Measurements from ENCODE around the gene FOXN1. TPM values are rescaled to one million over a fixed set of nuclear protein-coding genes. Genes with fewer than 3 reads are reported as not detected.

Gene FOXN1
- total and polyA plus RNA-seq, 2 of the 13 experiments (the other 11 are each of a cell fraction or from before 2014, with no cell fraction given): 0.01 TPM; not detected in 1

DNA sequence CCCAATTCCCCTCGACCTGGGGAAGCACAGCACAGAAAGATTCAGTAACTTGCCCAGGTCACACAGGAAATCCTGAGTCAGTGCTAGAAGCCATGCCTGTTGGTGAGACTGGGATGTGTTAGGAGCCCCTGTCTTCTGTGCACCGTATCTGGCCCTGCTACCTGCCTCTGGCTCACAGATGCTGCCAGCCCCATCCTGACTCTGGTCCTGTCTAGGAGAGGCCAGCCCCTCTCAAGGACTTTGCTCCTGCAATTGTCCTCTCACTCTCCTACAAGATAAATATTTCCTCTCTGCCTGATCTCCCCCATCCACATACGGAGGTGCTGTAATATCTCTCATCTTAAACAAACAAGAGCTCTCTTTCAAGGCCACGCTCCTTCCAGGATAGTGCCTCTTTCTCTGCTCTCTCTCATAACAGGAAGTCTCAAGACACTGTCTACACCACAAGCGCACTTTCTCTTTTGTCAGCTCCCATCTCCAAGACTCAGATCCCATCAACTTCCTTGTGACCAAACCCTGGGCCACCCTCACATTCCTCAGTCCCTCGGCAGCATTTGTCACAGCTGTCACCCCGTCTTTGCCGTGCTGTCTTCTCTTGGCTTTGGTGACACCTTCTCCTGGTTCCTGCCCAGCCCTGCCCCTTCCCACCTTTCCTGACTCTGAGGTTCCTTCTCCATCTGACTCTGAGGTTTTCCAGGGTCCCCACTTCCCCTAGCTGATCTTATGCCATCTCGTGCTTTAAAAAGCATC is 30.8 kb upstream of the FOXN1 start (continued):
- TF ChIP-seq, protein P1, sequence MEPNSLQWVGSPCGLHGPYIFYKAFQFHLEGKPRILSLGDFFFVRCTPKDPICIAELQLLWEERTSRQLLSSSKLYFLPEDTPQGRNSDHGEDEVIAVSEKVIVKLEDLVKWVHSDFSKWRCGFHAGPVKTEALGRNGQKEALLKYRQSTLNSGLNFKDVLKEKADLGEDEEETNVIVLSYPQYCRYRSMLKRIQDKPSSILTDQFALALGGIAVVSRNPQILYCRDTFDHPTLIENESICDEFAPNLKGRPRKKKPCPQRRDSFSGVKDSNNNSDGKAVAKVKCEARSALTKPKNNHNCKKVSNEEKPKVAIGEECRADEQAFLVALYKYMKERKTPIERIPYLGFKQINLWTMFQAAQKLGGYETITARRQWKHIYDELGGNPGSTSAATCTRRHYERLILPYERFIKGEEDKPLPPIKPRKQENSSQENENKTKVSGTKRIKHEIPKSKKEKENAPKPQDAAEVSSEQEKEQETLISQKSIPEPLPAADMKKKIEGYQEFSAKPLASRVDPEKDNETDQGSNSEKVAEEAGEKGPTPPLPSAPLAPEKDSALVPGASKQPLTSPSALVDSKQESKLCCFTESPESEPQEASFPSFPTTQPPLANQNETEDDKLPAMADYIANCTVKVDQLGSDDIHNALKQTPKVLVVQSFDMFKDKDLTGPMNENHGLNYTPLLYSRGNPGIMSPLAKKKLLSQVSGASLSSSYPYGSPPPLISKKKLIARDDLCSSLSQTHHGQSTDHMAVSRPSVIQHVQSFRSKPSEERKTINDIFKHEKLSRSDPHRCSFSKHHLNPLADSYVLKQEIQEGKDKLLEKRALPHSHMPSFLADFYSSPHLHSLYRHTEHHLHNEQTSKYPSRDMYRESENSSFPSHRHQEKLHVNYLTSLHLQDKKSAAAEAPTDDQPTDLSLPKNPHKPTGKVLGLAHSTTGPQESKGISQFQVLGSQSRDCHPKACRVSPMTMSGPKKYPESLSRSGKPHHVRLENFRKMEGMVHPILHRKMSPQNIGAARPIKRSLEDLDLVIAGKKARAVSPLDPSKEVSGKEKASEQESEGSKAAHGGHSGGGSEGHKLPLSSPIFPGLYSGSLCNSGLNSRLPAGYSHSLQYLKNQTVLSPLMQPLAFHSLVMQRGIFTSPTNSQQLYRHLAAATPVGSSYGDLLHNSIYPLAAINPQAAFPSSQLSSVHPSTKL (CRISPR knock-in tag; IDR thresholded peaks at IDR 0.05): peak; percentile 80
- TF ChIP-seq SOX13 (IDR thresholded peaks at IDR 0.05) (no peak), SOX13 (CRISPR knock-in tag; conservative IDR thresholded peaks at IDR 0.05 in 1 of 2, IDR thresholded peaks at IDR 0.05 in 1 of 2) (peak in 1 of 2 experiments; percentile 65; a peak in 1 of 4 replicates), RCOR2 (CRISPR knock-in tag; IDR thresholded peaks at IDR 0.05) (0 out of 2 replicates have a peak, but pooled peaks have one; percentile 48), ELF3 (CRISPR knock-in tag; IDR thresholded peaks at IDR 0.05) (peak; percentile 40; the same call in 1 of the 2 replicates), ZNF878 (CRISPR knock-in tag; IDR thresholded peaks at IDR 0.05) (no peak), SALL1 (CRISPR knock-in tag; IDR thresholded peaks at IDR 0.05) (peak; percentile 52), RARA (CRISPR knock-in tag; IDR thresholded peaks at IDR 0.05) (peak; percentile 43; the same call in 1 of the 2 replicates), RAD51 (IDR thresholded peaks at IDR 0.05; ENCODE audit: borderline replicate concordance) (no peak), TARDBP (CRISPR knock-in tag; IDR thresholded peaks at IDR 0.05) (peak; percentile 29; the same call in 1 of the 2 replicates), ZFX (CRISPR knock-in tag; IDR thresholded peaks at IDR 0.05; ENCODE audit: low read depth) (0 out of 2 replicates have a peak, but pooled peaks have one; percentile 16), SOX5 (CRISPR knock-in tag; IDR thresholded peaks at IDR 0.05; ENCODE audit: borderline replicate concordance) (0 out of 2 replicates have a peak, but pooled peaks have one; percentile 40), KDM3A (CRISPR knock-in tag; IDR thresholded peaks at IDR 0.05; ENCODE audit: low read depth) (no peak), HDAC2 (CRISPR knock-in tag; IDR thresholded peaks at IDR 0.05) (peak; percentile 67), RXRB (CRISPR knock-in tag; IDR thresholded peaks at IDR 0.05; ENCODE audit: borderline replicate concordance) (0 out of 2 replicates have a peak, but pooled peaks have one; percentile 29), ETV5 (CRISPR knock-in tag; IDR thresholded peaks at IDR 0.05; ENCODE audit: borderline replicate concordance) (peak; percentile 50; the same call in 1 of the 2 replicates), ZNF777 (CRISPR knock-in tag; IDR thresholded peaks at IDR 0.05) (no peak), ZNF460 (CRISPR knock-in tag; IDR thresholded peaks at IDR 0.05; ENCODE audit: borderline replicate concordance) (no peak), SOX6 (IDR thresholded peaks at IDR 0.05) (no peak), SOX6 (CRISPR knock-in tag; IDR thresholded peaks at IDR 0.05) (peak; percentile 73)
- TF ChIP-seq, protein P2, sequence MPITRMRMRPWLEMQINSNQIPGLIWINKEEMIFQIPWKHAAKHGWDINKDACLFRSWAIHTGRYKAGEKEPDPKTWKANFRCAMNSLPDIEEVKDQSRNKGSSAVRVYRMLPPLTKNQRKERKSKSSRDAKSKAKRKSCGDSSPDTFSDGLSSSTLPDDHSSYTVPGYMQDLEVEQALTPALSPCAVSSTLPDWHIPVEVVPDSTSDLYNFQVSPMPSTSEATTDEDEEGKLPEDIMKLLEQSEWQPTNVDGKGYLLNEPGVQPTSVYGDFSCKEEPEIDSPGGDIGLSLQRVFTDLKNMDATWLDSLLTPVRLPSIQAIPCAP (CRISPR knock-in tag; IDR thresholded peaks at IDR 0.05; ENCODE audit: low read depth): no peak
- TF ChIP-seq, protein P3, sequence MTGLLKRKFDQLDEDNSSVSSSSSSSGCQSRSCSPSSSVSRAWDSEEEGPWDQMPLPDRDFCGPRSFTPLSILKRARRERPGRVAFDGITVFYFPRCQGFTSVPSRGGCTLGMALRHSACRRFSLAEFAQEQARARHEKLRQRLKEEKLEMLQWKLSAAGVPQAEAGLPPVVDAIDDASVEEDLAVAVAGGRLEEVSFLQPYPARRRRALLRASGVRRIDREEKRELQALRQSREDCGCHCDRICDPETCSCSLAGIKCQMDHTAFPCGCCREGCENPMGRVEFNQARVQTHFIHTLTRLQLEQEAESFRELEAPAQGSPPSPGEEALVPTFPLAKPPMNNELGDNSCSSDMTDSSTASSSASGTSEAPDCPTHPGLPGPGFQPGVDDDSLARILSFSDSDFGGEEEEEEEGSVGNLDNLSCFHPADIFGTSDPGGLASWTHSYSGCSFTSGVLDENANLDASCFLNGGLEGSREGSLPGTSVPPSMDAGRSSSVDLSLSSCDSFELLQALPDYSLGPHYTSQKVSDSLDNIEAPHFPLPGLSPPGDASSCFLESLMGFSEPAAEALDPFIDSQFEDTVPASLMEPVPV (CRISPR knock-in tag; IDR thresholded peaks at IDR 0.05): 0 out of 2 replicates have a peak, but pooled peaks have one; percentile 32
- TF ChIP-seq, protein P4, sequence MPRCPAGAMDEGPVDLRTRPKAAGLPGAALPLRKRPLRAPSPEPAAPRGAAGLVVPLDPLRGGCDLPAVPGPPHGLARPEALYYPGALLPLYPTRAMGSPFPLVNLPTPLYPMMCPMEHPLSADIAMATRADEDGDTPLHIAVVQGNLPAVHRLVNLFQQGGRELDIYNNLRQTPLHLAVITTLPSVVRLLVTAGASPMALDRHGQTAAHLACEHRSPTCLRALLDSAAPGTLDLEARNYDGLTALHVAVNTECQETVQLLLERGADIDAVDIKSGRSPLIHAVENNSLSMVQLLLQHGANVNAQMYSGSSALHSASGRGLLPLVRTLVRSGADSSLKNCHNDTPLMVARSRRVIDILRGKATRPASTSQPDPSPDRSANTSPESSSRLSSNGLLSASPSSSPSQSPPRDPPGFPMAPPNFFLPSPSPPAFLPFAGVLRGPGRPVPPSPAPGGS (CRISPR knock-in tag; IDR thresholded peaks at IDR 0.05): no peak

Data from HepG2 (cell line).